Stimulated activated CD4-positive, alpha-beta T cell treated with anti-CD3 and anti-CD28 coated beads, Interleukin-15, amount 100 ng/mL, for 24 hours (primary cell): ENCODE data around the gene TSPAN7.

Experiments
- DNase-seq: peaks from one replicate; pipeline ENCODE4 v3.0.0-alpha.2; 2020

The TSPAN7 gene

GRCh38 chrX:38649221-38649620 is 87.9 kb downstream of the TSPAN7 start:
- no peak for DNase-seq

GRCh38 chrX:38649674-38650647 is 88.6 kb downstream of the TSPAN7 start:
- no peak for DNase-seq

- no peak for DNase-seq
Observed at GRCh38 chrX:38651625-38652601, 90.6 kb downstream of the TSPAN7 start.

- no peak for DNase-seq
Observed at GRCh38 chrX:38652934-38653442, 91.6 kb downstream of the TSPAN7 start.

GRCh38 chrX:38654302-38654701 is 93.0 kb downstream of the TSPAN7 start:
- DNase-seq = no peak

- DNase-seq = no peak
Observed at GRCh38 chrX:38656350-38656915, 95.1 kb downstream of the TSPAN7 start.

GRCh38 chrX:38657562-38657961 is 96.2 kb downstream of the TSPAN7 start:
- DNase-seq = no peak

GRCh38 chrX:38660395-38661102 is 99.2 kb downstream of the TSPAN7 start:
- DNase-seq = no peak

GRCh38 chrX:38661103-38661441 is 99.7 kb downstream of the TSPAN7 start:
- DNase-seq = no peak

- DNase-seq = no peak
Observed at GRCh38 chrX:38661561-38661960, 100.2 kb downstream of the TSPAN7 start.

- DNase-seq = no peak
Observed at GRCh38 chrX:38662640-38663039, 101.3 kb downstream of the TSPAN7 start.

- peak; percentile 2 for DNase-seq
Observed at GRCh38 chrX:38664285-38664684, 102.9 kb downstream of the TSPAN7 start.

GRCh38 chrX:38666909-38667308 is 105.6 kb downstream of the TSPAN7 start:
- DNase-seq = no peak

GRCh38 chrX:38668771-38669170 is 107.4 kb downstream of the TSPAN7 start:
- DNase-seq = no peak

GRCh38 chrX:38669428-38669827 is 108.1 kb downstream of the TSPAN7 start:
- DNase-seq = no peak

- no peak for DNase-seq
Observed at GRCh38 chrX:38672646-38673045, 111.3 kb downstream of the TSPAN7 start.

- no peak for DNase-seq
Observed at GRCh38 chrX:38675856-38676255, 114.5 kb downstream of the TSPAN7 start.

GRCh38 chrX:38678183-38678582 is 116.8 kb downstream of the TSPAN7 start:
- DNase-seq = no peak

GRCh38 chrX:38678821-38679220 is 117.5 kb downstream of the TSPAN7 start:
- no peak for DNase-seq

- no peak for DNase-seq
Observed at GRCh38 chrX:38679695-38680094, 118.4 kb downstream of the TSPAN7 start.

GRCh38 chrX:38682095-38682494 is 120.8 kb downstream of the TSPAN7 start:
- DNase-seq = no peak

GRCh38 chrX:38692961-38693360 is 131.6 kb downstream of the TSPAN7 start:
- no peak for DNase-seq
